GM18858 (cell line): ENCODE measurements around the gene GALNT16.
"Not testable (repeated sequence)": the region's sequence is repeated elsewhere in the genome, so short reads cannot be mapped to it uniquely, and the experiment has no call there.

Experiments used
- ATAC-seq: cut with Tn5 transposase; IDR thresholded peaks from one replicate; pipeline ENCODE4 v1.9.1; 2021; ENCODE audit not compliant: unreplicated experiment

The GALNT16 gene

GRCh38 chr14:69259168-69259526, 811 bp upstream of the GALNT16 start:
- ATAC-seq, result no peak

GRCh38 chr14:69260190-69260860, 367 bp downstream of the GALNT16 start:
- ATAC-seq, result no peak

- ATAC-seq, result no peak
Observed at GRCh38 chr14:69260861-69261564, 1.1 kb downstream of the GALNT16 start.

GRCh38 chr14:69261761-69262331, 1.9 kb downstream of the GALNT16 start:
- no peak for ATAC-seq

- no peak for ATAC-seq
Observed at GRCh38 chr14:69262516-69262915, 2.6 kb downstream of the GALNT16 start.

GRCh38 chr14:69263364-69263763, 3.4 kb downstream of the GALNT16 start:
- ATAC-seq, result no peak

GRCh38 chr14:69263771-69264170, 3.8 kb downstream of the GALNT16 start:
- no peak for ATAC-seq

GRCh38 chr14:69266572-69267345, 6.8 kb downstream of the GALNT16 start:
- ATAC-seq, result no peak

GRCh38 chr14:69267492-69267891, 7.5 kb downstream of the GALNT16 start:
- ATAC-seq, result no peak

- ATAC-seq, result no peak
Observed at GRCh38 chr14:69268223-69268622, 8.3 kb downstream of the GALNT16 start.

- ATAC-seq, result no peak
Observed at GRCh38 chr14:69268763-69269162, 8.8 kb downstream of the GALNT16 start.

- ATAC-seq, result no peak
Observed at GRCh38 chr14:69269381-69269780, 9.4 kb downstream of the GALNT16 start.

- no peak for ATAC-seq
Observed at GRCh38 chr14:69270097-69270496, 10.1 kb downstream of the GALNT16 start.

GRCh38 chr14:69270795-69271708, 11.1 kb downstream of the GALNT16 start:
- ATAC-seq, result no peak

- no peak for ATAC-seq
Observed at GRCh38 chr14:69274321-69274720, 14.4 kb downstream of the GALNT16 start.

- ATAC-seq, result no peak
Observed at GRCh38 chr14:69275331-69275730, 15.4 kb downstream of the GALNT16 start.

- not testable (repeated sequence) for ATAC-seq
Observed at GRCh38 chr14:69277356-69277755, 17.4 kb downstream of the GALNT16 start.

GRCh38 chr14:69280746-69281291, 20.9 kb downstream of the GALNT16 start:
- ATAC-seq, result no peak

- ATAC-seq, result no peak
Observed at GRCh38 chr14:69281450-69282169, 21.7 kb downstream of the GALNT16 start.

GRCh38 chr14:69282448-69282847, 22.5 kb downstream of the GALNT16 start:
- ATAC-seq, result no peak
